Sigmoid colon (tissue), 4 donors: ENCODE measurements around the gene APOA5.
"Not testable (repeated sequence)": the region's sequence is repeated elsewhere in the genome, so short reads cannot be mapped to it uniquely, and the experiment has no call there.

Experiments used
- CTCF ChIP-seq, 4 experiments: fragments of 450-650 bp in 3 of 4; fragments of 200-600 bp in 1 of 4; IDR thresholded peaks; one replicate each; pipeline ENCODE4 v1.5.1; 2016 to 2019; ENCODE audit warnings: antibody characterized with exemption in 4 of 4, mild to moderate bottlenecking in 3 of 4, moderate library complexity in 2 of 4
- POLR2AphosphoS5 ChIP-seq, 4 donors: sonication (generic); formaldehyde crosslinking; IDR thresholded peaks; one replicate each; pipeline ENCODE4 v1.6.1; 2017; ENCODE audit warnings: antibody characterized with exemption in 4 of 4

GRCh38 chr11:116801662-116802061 lies 10.0 kb upstream of the APOA5 start:
- TF ChIP-seq CTCF, POLR2AphosphoS5 (IDR thresholded peaks at IDR 0.05): not testable (repeated sequence)
